GM12878 (cell line): ENCODE data around the gene COL6A3. TPM values are rescaled to one million over a fixed set of nuclear protein-coding genes. Genes with fewer than 3 reads are reported as not detected.

Experiments used
- ATAC-seq: fragments of 200-7000 bp; cut with Tn5 transposase; 3 replicates; pipeline ENCODE4 v1.9.1; 2020; ENCODE audit warnings: mild to moderate bottlenecking, moderate library complexity
- BruUV-seq: library from RNA; stranded (reverse); fragments of 400-500 nt; replicated peaks from 2 replicates; lab custom pipeline; 2021; lab: Mats Ljungman, UMichigan
- CTCF ChIA-PET: fragments of 300-600 bp; sonication (Branson Sonifier 250); formaldehyde crosslinking; extraction: SDS; loops from one replicate; lab custom pipeline; 2021; ENCODE audit warnings: inconsistent platforms; lab: Yijun Ruan, JAX
- POLR2A ChIA-PET: fragments of 350-600 bp; formaldehyde crosslinking; extraction: SDS; loops from one replicate; lab custom pipeline; 2021; ENCODE audit warnings: inconsistent platforms; lab: Charles Lee
- RAD21 ChIA-PET: fragments of 300-600 bp; sonication (Branson Sonifier 250); formaldehyde crosslinking; loops from one replicate; lab custom pipeline; 2023; ENCODE audit warnings: antibody characterized with exemption; ENCODE audit not compliant: unreplicated experiment; lab: Charles Lee
- SMC1A ChIA-PET: fragments of 300-600 bp; sonication (Branson Sonifier 250); formaldehyde crosslinking; loops from one replicate; lab custom pipeline; 2023; ENCODE audit not compliant: unreplicated experiment, uncharacterized antibody; lab: Charles Lee
- DNase-seq: peaks from one replicate; pipeline ENCODE4 v3.0.0-alpha.2; 2011; ENCODE audit warnings: low read depth, low spot score
- FAIRE-seq: peaks from 3 replicates; lab custom pipeline; 2011; peaks lifted over from hg19 to GRCh38; lab: Jason Lieb, UNC
- H2AFZ ChIP-seq: 2 replicates; pipeline ENCODE4 v1.6.0; 2011; ENCODE audit warnings: low read depth, low read length, control low read depth; ENCODE audit not compliant: control insufficient read depth
- H3K27ac ChIP-seq: 2 replicates; pipeline ENCODE4 v1.5.1; 2011; ENCODE audit warnings: control low read depth; ENCODE audit not compliant: control insufficient read depth, insufficient read depth
- H3K27me3 ChIP-seq, 2 experiments: replicated peaks in 1 of 2; 2 replicates each; pipeline versions ENCODE4 v1.6.0 to v1.6.1; 2011; ENCODE audit warnings: low read length in 1 of 2; ENCODE audit not compliant: control insufficient read depth in 2 of 2, insufficient read depth in 2 of 2
- H3K36me3 ChIP-seq, 2 experiments: 2 replicates each; pipeline ENCODE4 v1.5.1; 2011; ENCODE audit warnings: low read length in 1 of 2; ENCODE audit not compliant: control insufficient read depth in 2 of 2, insufficient read depth in 2 of 2
- H3K4me1 ChIP-seq: 2 replicates; pipeline ENCODE4 v1.6.1; 2011; ENCODE audit warnings: mild to moderate bottlenecking, low read length, moderate library complexity, mixed read lengths; ENCODE audit not compliant: control insufficient read depth, insufficient read depth
- H3K4me2 ChIP-seq: 2 replicates; pipeline ENCODE4 v1.6.0; 2011; ENCODE audit warnings: control low read depth; ENCODE audit not compliant: control insufficient read depth, insufficient read depth
- H3K4me3 ChIP-seq: fragments of 200-600 bp; sonication (generic); 2 replicates; pipeline ENCODE4 v1.5.1; 2016
- H3K79me2 ChIP-seq: 2 replicates; pipeline ENCODE4 v1.6.0; 2011; ENCODE audit warnings: low read length; ENCODE audit not compliant: control insufficient read depth, insufficient read depth
- H3K9ac ChIP-seq: 2 replicates; pipeline ENCODE4 v1.8.0; 2011; ENCODE audit warnings: low read length, control low read depth, mixed read lengths; ENCODE audit not compliant: control insufficient read depth, insufficient read depth
- H3K9me3 ChIP-seq: replicated peaks from 3 replicates; pipeline ENCODE4 v1.5.1; 2011; ENCODE audit warnings: mild to moderate bottlenecking, low read length; ENCODE audit not compliant: control insufficient read depth, insufficient read depth
- H4K20me1 ChIP-seq: 2 replicates; pipeline ENCODE4 v1.6.0; 2011; ENCODE audit not compliant: control insufficient read depth, insufficient read depth
- CEBPB ChIP-seq, 2 experiments: fragments of 150-350 bp in 1 of 2; IDR thresholded peaks; 2 replicates each; pipeline ENCODE4 v1.6.1; 2012 to 2014; ENCODE audit warnings: low read depth in 2 of 2, low read length in 2 of 2, borderline replicate concordance in 1 of 2, inconsistent platforms in 1 of 2
- CHD1 ChIP-seq: IDR thresholded peaks from 2 replicates; pipeline ENCODE4 v1.6.1; 2012; ENCODE audit warnings: low read depth, low read length, improper control_type of control experiment
- CREM ChIP-seq: IDR thresholded peaks from 2 replicates; pipeline ENCODE4 v1.6.1; 2014; ENCODE audit warnings: antibody characterized with exemption, low read depth
- FOS ChIP-seq: IDR thresholded peaks from 3 replicates; pipeline ENCODE4 v1.6.1; 2011; ENCODE audit warnings: borderline replicate concordance; ENCODE audit not compliant: insufficient read length; ENCODE audit errors: extremely low read depth
- IRF4 ChIP-seq: IDR thresholded peaks from 2 replicates; pipeline ENCODE4 v1.6.1; 2011; ENCODE audit warnings: low read depth, low read length
- LARP7 ChIP-seq: fragments of 450-650 bp; IDR thresholded peaks from 2 replicates; pipeline ENCODE4 v1.6.1; 2017; ENCODE audit warnings: mild to moderate bottlenecking
- MTA2 ChIP-seq: fragments of 450-650 bp; IDR thresholded peaks from 2 replicates; pipeline ENCODE4 v1.6.1; 2016; ENCODE audit warnings: low read depth, mild to moderate bottlenecking, moderate library complexity
- RAD21 ChIP-seq: IDR thresholded peaks from 2 replicates; pipeline ENCODE4 v1.6.1; 2011; ENCODE audit warnings: mild to moderate bottlenecking, low read depth, low read length, moderate library complexity; ENCODE audit not compliant: insufficient read depth
- RFX5 ChIP-seq: IDR thresholded peaks from 2 replicates; pipeline ENCODE4 v1.6.1; 2011; ENCODE audit warnings: low read depth, low read length, improper control_type of control experiment
- TCF7 ChIP-seq: IDR thresholded peaks from 2 replicates; pipeline ENCODE4 v1.6.1; 2014; ENCODE audit warnings: antibody characterized with exemption, borderline replicate concordance
- ZZZ3 ChIP-seq: IDR thresholded peaks from 2 replicates; pipeline ENCODE4 v1.6.1; 2011; ENCODE audit warnings: low read depth; ENCODE audit not compliant: control insufficient read depth, insufficient read length
- WGBS: methylation state at CpG from one replicate; pipeline ENCODE4 v1.1.6; 2016; ENCODE audit warnings: low lambda C conversion rate; ENCODE audit not compliant: insufficient replicate concordance, insufficient coverage; ENCODE audit errors: missing lambda C conversion rate; 5-methylcytosine and 5-hydroxymethylcytosine counted together
- in situ Hi-C: fragments of 300-500 bp; cut with MboI; formaldehyde crosslinking; loops from 9 replicates; pipeline ENCODE4 v1.14.3; 2018; ENCODE audit warnings: mixed read lengths
- intact Hi-C: fragments of 100-400 bp; cut with micrococcal nuclease; formaldehyde crosslinking; loops from one replicate; pipeline ENCODE4 v1.14.2; 2022; ENCODE audit not compliant: unreplicated experiment
- polyA plus RNA-seq, 11 experiments: library from polyadenylated mRNA; depleted of rRNA in 4 of 11; unstranded in 6 of 11; stranded (reverse) in 5 of 11; fragments of >200 nt; fragmentation: Nextera tagmentation in 4 of 11; fragmentation: Illumina TruSeq in 1 of 11; extraction: Ambion mirVana in 4 of 11; extraction: Trizol in 1 of 11; gene quantifications; 1 replicate in 1 of 11; 2 replicates in 10 of 11; pipeline versions ENCODE4 v1.2.1 to v1.2.3, GENCODE V29; 2011 to 2016; ENCODE audit warnings: inconsistent platforms in 2 of 11, missing spikeins in 2 of 11, low read depth in 1 of 11
- total RNA-seq, 4 experiments: library from RNA; depleted of rRNA in 3 of 4; stranded (reverse); fragments of >200 nt in 3 of 4; fragmentation: Illumina TruSeq in 1 of 4; extraction: Trizol in 1 of 4; gene quantifications; 2 replicates each; pipeline versions ENCODE4 v1.2.1 to v1.2.3, GENCODE V29; 2013 to 2021

The COL6A3 gene
- total and polyA plus RNA-seq, 10 of the 15 experiments (the other 5 are each of a cell fraction or from before 2014, with no cell fraction given) = 0.01 to 0.51 (median 0.09) TPM; not detected in 4

DNA sequence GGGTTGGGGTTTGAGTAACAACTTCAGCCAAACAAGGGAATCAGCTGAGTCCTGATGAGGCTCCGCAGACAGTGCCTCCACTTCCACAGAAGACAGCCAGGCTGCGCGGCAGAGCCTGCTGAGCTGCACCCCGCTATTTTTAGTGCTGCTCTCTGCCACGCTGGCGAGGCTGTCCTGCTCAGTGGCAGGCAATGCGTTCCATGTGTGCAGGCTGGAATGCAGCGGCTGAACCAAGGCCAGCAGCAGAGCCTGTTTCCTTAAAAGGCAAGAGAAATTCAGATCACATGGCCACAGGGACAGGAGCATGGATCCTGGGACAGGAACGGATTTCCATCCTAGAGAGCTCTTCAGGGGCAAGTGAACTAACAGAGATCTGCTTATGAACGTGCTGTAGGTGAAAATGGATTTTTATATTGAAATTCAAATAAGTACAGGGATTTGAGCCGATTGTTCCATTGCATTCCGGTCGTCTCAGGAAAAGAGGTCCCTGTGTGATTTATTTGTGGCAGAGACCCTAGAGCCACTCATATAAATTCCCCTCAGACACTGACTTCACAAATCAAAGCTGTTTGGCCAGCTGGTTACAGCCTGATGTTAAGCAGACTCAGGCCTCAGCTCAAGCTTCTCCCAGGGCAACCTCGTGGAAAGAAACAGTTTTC is 98.7 kb downstream of the COL6A3 start:
- H2AFZ ChIP-seq = no peak overlapping the region
- no peak overlapping the region for H3K4me3 ChIP-seq
- no peaks in the 10 kb centered on the region for H3K36me3 ChIP-seq
- DNase-seq (no peak), ATAC-seq (no peak), FAIRE-seq (no peak)
- BruUV-seq = no TSS peak
- H4K20me1 ChIP-seq = no peaks in the 10 kb centered on the region
- H3K27ac ChIP-seq = no peak overlapping the region
- H3K9me3 ChIP-seq = no peaks in the 10 kb centered on the region
- POLR2A ChIA-PET = no interaction called here
- no peak overlapping the region for H3K9ac ChIP-seq
- in situ Hi-C loops (no loop called here), intact Hi-C loops (no loop called here)
- no peak for TF ChIP-seq CHD1
- TF ChIP-seq TCF7 = no peak
- TF ChIP-seq MTA2 = no peak
- TF ChIP-seq IRF4 = no peak
- TF ChIP-seq RAD21 = no peak
- TF ChIP-seq RFX5 = no peak
- TF ChIP-seq FOS = no peak
- no peak for TF ChIP-seq CEBPB (IDR thresholded peaks at IDR 0.05; ENCODE audit: borderline replicate concordance in 1 of 2, low read depth in 2 of 2, low read length in 2 of 2)
- no peak for TF ChIP-seq LARP7
- no peak for TF ChIP-seq ZZZ3
- TF ChIP-seq CREM = no peak
- peaks cover 0 to 1% of the 10 kb centered on the region in 2 experiments; a peak in 1 of 4 replicates for H3K27me3 ChIP-seq
- no peak overlapping the region for H3K4me2 ChIP-seq
- SMC1A ChIA-PET = no interaction called here
- 35% methylated on average over 14 of the region's 14 CpGs for WGBS
- H3K79me2 ChIP-seq = no peaks in the 10 kb centered on the region
- CTCF ChIA-PET = interaction anchor here (0.6 kb wide), 1 partner anchor 36 kb away, joined by 4 read pairs; no protein-coding TSS in a partner anchor
- H3K4me1 ChIP-seq = no peaks in the 10 kb centered on the region
- RAD21 ChIA-PET = no interaction called here
